H9 (cell line): ENCODE results near the gene TANGO6. TPM values are rescaled to one million over a fixed set of nuclear protein-coding genes. Genes with fewer than 3 reads are reported as not detected.

Source experiments
- DNase-seq: peaks from one replicate; pipeline ENCODE4 v3.0.0-alpha.2; 2017
- H2AFZ ChIP-seq: one replicate; pipeline ENCODE4 v1.6.1; 2013; ENCODE audit warnings: mild to moderate bottlenecking, low read length, control low read depth, moderate library complexity
- H2AK5ac ChIP-seq: 2 replicates; pipeline ENCODE4 v1.6.1; 2013; ENCODE audit warnings: low read length, control low read depth, mixed read lengths; ENCODE audit not compliant: insufficient read length
- H2BK120ac ChIP-seq: one replicate; pipeline ENCODE4 v1.6.1; 2013; ENCODE audit warnings: low read depth, mild to moderate bottlenecking, low read length, control low read depth, inconsistent platforms; ENCODE audit not compliant: poor library complexity, severe bottlenecking
- H2BK12ac ChIP-seq: 2 replicates; pipeline ENCODE4 v1.6.1; 2013; ENCODE audit warnings: low read length, control low read depth, mixed read lengths, low read depth; ENCODE audit not compliant: insufficient read length
- H2BK15ac ChIP-seq: 2 replicates; pipeline ENCODE4 v1.6.1; 2013; ENCODE audit warnings: low read depth, low read length, control low read depth
- H2BK20ac ChIP-seq: one replicate; pipeline ENCODE4 v1.6.1; 2013; ENCODE audit warnings: low read depth, mild to moderate bottlenecking, low read length, control low read depth, inconsistent platforms; ENCODE audit not compliant: poor library complexity, severe bottlenecking
- H2BK5ac ChIP-seq: 2 replicates; pipeline ENCODE4 v1.6.1; 2013; ENCODE audit warnings: low read length, control low read depth, mixed read lengths; ENCODE audit not compliant: insufficient read length
- H3K14ac ChIP-seq: 2 replicates; pipeline ENCODE4 v1.6.1; 2013; ENCODE audit warnings: low read length, control low read depth; ENCODE audit not compliant: insufficient read depth
- H3K18ac ChIP-seq: 2 replicates; pipeline ENCODE4 v1.6.1; 2013; ENCODE audit warnings: low read depth, mild to moderate bottlenecking, mixed read lengths, low read length, control low read depth; ENCODE audit not compliant: insufficient read length
- H3K23ac ChIP-seq: 2 replicates; pipeline ENCODE4 v1.6.1; 2013; ENCODE audit warnings: low read length, control low read depth, mixed read lengths, low read depth; ENCODE audit not compliant: insufficient read length
- H3K23me2 ChIP-seq: 2 replicates; pipeline ENCODE4 v1.6.1; 2013; ENCODE audit warnings: low read depth, mild to moderate bottlenecking, mixed read lengths, low read length, control low read depth; ENCODE audit not compliant: insufficient read length, poor library complexity, severe bottlenecking
- H3K27ac ChIP-seq: 2 replicates; pipeline ENCODE4 v1.5.1; 2013; ENCODE audit warnings: low read length, control low read depth, mixed read lengths, low read depth; ENCODE audit not compliant: insufficient read length
- H3K27me3 ChIP-seq: 2 replicates; pipeline ENCODE4 v1.6.1; 2013; ENCODE audit warnings: low read length, control low read depth, inconsistent platforms; ENCODE audit not compliant: insufficient read depth
- H3K4ac ChIP-seq: 2 replicates; pipeline ENCODE4 v1.6.1; 2013; ENCODE audit warnings: low read depth, mild to moderate bottlenecking, control low read depth, inconsistent platforms, low read length, moderate library complexity
- H3K4me1 ChIP-seq: 2 replicates; pipeline ENCODE4 v1.6.1; 2013; ENCODE audit warnings: low read length, control low read depth, inconsistent platforms; ENCODE audit not compliant: insufficient read depth
- H3K4me2 ChIP-seq: 2 replicates; pipeline ENCODE4 v1.6.1; 2013; ENCODE audit warnings: low read length, control low read depth, mixed read lengths; ENCODE audit not compliant: insufficient read length, insufficient read depth
- H3K56ac ChIP-seq: 2 replicates; pipeline ENCODE4 v1.6.1; 2013; ENCODE audit warnings: low read depth, mild to moderate bottlenecking, mixed read lengths, low read length, control low read depth; ENCODE audit not compliant: insufficient read length
- H3K79me1 ChIP-seq: 2 replicates; pipeline ENCODE4 v1.6.1; 2013; ENCODE audit warnings: low read depth, mild to moderate bottlenecking, moderate library complexity, low read length, control low read depth, inconsistent platforms; ENCODE audit not compliant: insufficient read depth, poor library complexity, severe bottlenecking
- H3K79me2 ChIP-seq: 2 replicates; pipeline ENCODE4 v1.6.1; 2013; ENCODE audit warnings: low read length, control low read depth, inconsistent platforms; ENCODE audit not compliant: insufficient read depth
- H3K9ac ChIP-seq: 2 replicates; pipeline ENCODE4 v1.6.1; 2013; ENCODE audit warnings: low read length, control low read depth, mixed read lengths; ENCODE audit not compliant: insufficient read length; ENCODE audit errors: extremely low read depth
- H3K9me3 ChIP-seq: one replicate; pipeline ENCODE4 v1.6.1; 2013; ENCODE audit warnings: low read depth, low read length, inconsistent platforms; ENCODE audit not compliant: control insufficient read depth
- H3T11ph ChIP-seq: one replicate; pipeline ENCODE4 v1.6.1; 2013; ENCODE audit warnings: mild to moderate bottlenecking, low read length, control low read depth, inconsistent platforms
- H4K20me1 ChIP-seq: one replicate; pipeline ENCODE4 v1.6.1; 2013; ENCODE audit not compliant: control insufficient read depth, insufficient read length, insufficient read depth
- H4K5ac ChIP-seq: 2 replicates; pipeline ENCODE4 v1.6.1; 2013; ENCODE audit warnings: low read depth, mild to moderate bottlenecking, mixed read lengths, low read length, control low read depth; ENCODE audit not compliant: insufficient read length
- H4K8ac ChIP-seq: replicated peaks from 2 replicates; pipeline ENCODE4 v1.6.1; 2013; ENCODE audit warnings: low read length, control low read depth, mixed read lengths, low read depth; ENCODE audit not compliant: insufficient read length
- H4K91ac ChIP-seq: 2 replicates; pipeline ENCODE4 v1.6.1; 2013; ENCODE audit warnings: low read depth, mild to moderate bottlenecking, moderate library complexity, mixed read lengths, low read length, control low read depth; ENCODE audit not compliant: insufficient read length
- H3K27ac Mint-ChIP-seq, 3 experiments: 2 replicates in 2 of 3; 3 replicates in 1 of 3; pipeline ENCODE4 v1.8.0; 2020 to 2021; ENCODE audit warnings: mixed read lengths in 3 of 3, mild to moderate bottlenecking in 1 of 3, moderate library complexity in 1 of 3
- H3K27me3 Mint-ChIP-seq: 2 replicates; pipeline ENCODE4 v1.8.0; 2021; ENCODE audit warnings: low read depth, mild to moderate bottlenecking, moderate library complexity, mixed read lengths
- H3K36me3 Mint-ChIP-seq, 3 experiments: 2 replicates in 2 of 3; 3 replicates in 1 of 3; pipeline ENCODE4 v1.8.0; 2020 to 2021; ENCODE audit warnings: low read depth in 3 of 3, mixed read lengths in 3 of 3; ENCODE audit not compliant: insufficient read depth in 1 of 3
- H3K4me1 Mint-ChIP-seq, 2 experiments: 2 replicates each; pipeline ENCODE4 v1.8.0; 2020; ENCODE audit warnings: mixed read lengths in 2 of 2
- H3K4me3 Mint-ChIP-seq, 2 experiments: 2 replicates in 1 of 2; 3 replicates in 1 of 2; pipeline ENCODE4 v1.8.0; 2020 to 2021; ENCODE audit warnings: mild to moderate bottlenecking in 2 of 2, mixed read lengths in 2 of 2, moderate library complexity in 1 of 2
- H3K9me3 Mint-ChIP-seq, 2 experiments: 2 replicates in 1 of 2; 3 replicates in 1 of 2; pipeline ENCODE4 v1.8.0; 2020; ENCODE audit warnings: mild to moderate bottlenecking in 2 of 2, mixed read lengths in 2 of 2, moderate library complexity in 1 of 2
- WGBS: extraction: QIAGEN DNeasy Blood & Tissue Kit; methylation state at CpG from one replicate; pipeline ENCODE4 v1.1.7; 2013; ENCODE audit warnings: missing lambda C conversion rate, low lambda C conversion rate, mixed read lengths; ENCODE audit not compliant: insufficient read length; ENCODE audit errors: extremely low coverage; 5-methylcytosine and 5-hydroxymethylcytosine counted together
- total RNA-seq: library from RNA; stranded (reverse); gene quantifications from 2 replicates; pipeline ENCODE4 v1.2.1, GENCODE V29; 2021
- TF ChIP-seq, protein P1 (sequence below): fragments of 200-600 bp; sonication (generic); conservative IDR thresholded peaks from 3 replicates; pipeline ENCODE4 v1.8.0; 2021; ENCODE audit warnings: antibody characterized with exemption, mild to moderate bottlenecking

Gene TANGO6
- total RNA-seq, 1 experiment from 2014 or later: 12.0 TPM

- H2BK12ac ChIP-seq: no peak overlapping the region
- DNase-seq: peak; percentile 76
- H2AK5ac ChIP-seq: no peak overlapping the region
- peak overlapping the region; percentile 70 for H3K4me2 ChIP-seq
- no peaks in the 10 kb centered on the region for H3K27me3 Mint-ChIP-seq
- peak overlapping the region; percentile 97 for H3K14ac ChIP-seq
- peaks cover 2% of the 10 kb centered on the region; the same call in 1 of the 2 replicates for H3K4me1 ChIP-seq
- peak overlapping the region; percentile 81 for H4K8ac ChIP-seq
- no peaks in the 10 kb centered on the region for H4K20me1 ChIP-seq
- H2BK20ac ChIP-seq: no peak overlapping the region
- no peaks in the 10 kb centered on the region for H3K9me3 ChIP-seq
- peak overlapping the region; percentile 96 for H3K9ac ChIP-seq
- no peak overlapping the region for H2BK15ac ChIP-seq
- peak overlapping the region; percentile 86; the same call in 1 of the 2 replicates for H3K4ac ChIP-seq
- H2BK120ac ChIP-seq: peak overlapping the region; percentile 99
- H3K23ac ChIP-seq: no peak overlapping the region
- H4K91ac ChIP-seq: no peak overlapping the region
- peak overlapping the region; percentile 39 for H3T11ph ChIP-seq
- H3K79me2 ChIP-seq: peaks cover 33% of the 10 kb centered on the region
- H2BK5ac ChIP-seq: peak overlapping the region; percentile 65
- H3K18ac ChIP-seq: peak overlapping the region; percentile 98
- no peaks in the 10 kb centered on the region for H3K9me3 Mint-ChIP-seq
- H3K56ac ChIP-seq: peak overlapping the region; percentile 89
- TF ChIP-seq, protein P1, sequence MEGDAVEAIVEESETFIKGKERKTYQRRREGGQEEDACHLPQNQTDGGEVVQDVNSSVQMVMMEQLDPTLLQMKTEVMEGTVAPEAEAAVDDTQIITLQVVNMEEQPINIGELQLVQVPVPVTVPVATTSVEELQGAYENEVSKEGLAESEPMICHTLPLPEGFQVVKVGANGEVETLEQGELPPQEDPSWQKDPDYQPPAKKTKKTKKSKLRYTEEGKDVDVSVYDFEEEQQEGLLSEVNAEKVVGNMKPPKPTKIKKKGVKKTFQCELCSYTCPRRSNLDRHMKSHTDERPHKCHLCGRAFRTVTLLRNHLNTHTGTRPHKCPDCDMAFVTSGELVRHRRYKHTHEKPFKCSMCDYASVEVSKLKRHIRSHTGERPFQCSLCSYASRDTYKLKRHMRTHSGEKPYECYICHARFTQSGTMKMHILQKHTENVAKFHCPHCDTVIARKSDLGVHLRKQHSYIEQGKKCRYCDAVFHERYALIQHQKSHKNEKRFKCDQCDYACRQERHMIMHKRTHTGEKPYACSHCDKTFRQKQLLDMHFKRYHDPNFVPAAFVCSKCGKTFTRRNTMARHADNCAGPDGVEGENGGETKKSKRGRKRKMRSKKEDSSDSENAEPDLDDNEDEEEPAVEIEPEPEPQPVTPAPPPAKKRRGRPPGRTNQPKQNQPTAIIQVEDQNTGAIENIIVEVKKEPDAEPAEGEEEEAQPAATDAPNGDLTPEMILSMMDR: no peak
- peaks cover 3% of the 10 kb centered on the region for H3K79me1 ChIP-seq
- H3K36me3 Mint-ChIP-seq: peaks cover 14 to 61% (median 37%) of the 10 kb centered on the region in 3 experiments; a peak in 6 of 7 replicates
- no peaks in the 10 kb centered on the region for H3K27me3 ChIP-seq
- H3K4me1 Mint-ChIP-seq: peaks cover 24 to 33% of the 10 kb centered on the region in 2 experiments
- H3K4me3 Mint-ChIP-seq: peak overlapping the region; percentile 99
- H3K27ac ChIP-seq: peak overlapping the region; percentile 93
- H2AFZ ChIP-seq: peak overlapping the region; percentile 33
- H3K27ac Mint-ChIP-seq: peak overlapping the region; percentile 96 to 100 (median 98)
- H4K5ac ChIP-seq: peak overlapping the region; percentile 96
- WGBS: no CpG with 5 or more reads among the region's 53 CpGs
- H3K23me2 ChIP-seq: peaks cover 12% of the 10 kb centered on the region
Measured at GRCh38 chr16:69131839-69132423, 288.6 kb downstream of the TANGO6 start.
